ENCODE results near the gene MED20. TPM values are rescaled to one million over a fixed set of nuclear protein-coding genes. Genes with fewer than 3 reads are reported as not detected.

Gene MED20
- polyA plus RNA-seq, 1 of the 3 experiments (the other 2 are of a cell fraction) = 25.1 TPM

GRCh38 chr6:41965429-41966213 is 44.7 kb upstream of the MED20 start:
- Histone ChIP-seq H4K20me1 (ENCODE audit: insufficient read depth) (no peaks in the 10 kb centered on the region), H3K4me1 (ENCODE audit: control insufficient read depth in 1 of 2, insufficient read depth in 2 of 2, low read depth in 1 of 2, low read length in 1 of 2) (peaks cover 0 to 9% of the 10 kb centered on the region in 2 experiments; a peak in 1 of 4 replicates), H2AFZ (ENCODE audit: low read depth) (no peak overlapping the region), H3K4me3 (ENCODE audit: low read depth in 2 of 2, low read length in 1 of 2) (no peak overlapping the region), H3K27ac (ENCODE audit: low read depth in 2 of 2, low read length in 1 of 2) (no peak overlapping the region), H3K9ac (no peak overlapping the region), H3F3A (replicated peaks; ENCODE audit: insufficient read depth) (peaks cover 3% of the 10 kb centered on the region), H3K9me3 (no peaks in the 10 kb centered on the region), H3K27me3 (ENCODE audit: insufficient read depth) (no peaks in the 10 kb centered on the region), H3K4me2 (no peak overlapping the region), H3K36me3 (replicated peaks in 1 of 2; ENCODE audit: control insufficient read depth in 1 of 2, insufficient read depth in 2 of 2, low read length in 1 of 2) (no peaks in the 10 kb centered on the region), H3K9me2 (no peaks in the 10 kb centered on the region), H3K79me2 (ENCODE audit: insufficient read depth) (no peaks in the 10 kb centered on the region)
- no peak for DNase-seq
- no peak for TF ChIP-seq SIN3A (IDR thresholded peaks at IDR 0.05; ENCODE audit: borderline replicate concordance, low read depth, low read length)
- no peak for TF ChIP-seq SMC3 (IDR thresholded peaks at IDR 0.05; ENCODE audit: low read depth, low read length)
- no peak for TF ChIP-seq YY1 (IDR thresholded peaks at IDR 0.05; ENCODE audit: low read depth)
- WGBS (ENCODE audit: low lambda C conversion rate) = 89% methylated on average over 11 of the region's 11 CpGs
- POLR2A ChIA-PET = no interaction called here
- CTCF ChIA-PET = interaction anchor here (0.9 kb wide), 1 partner anchor 79 kb away, joined by 3 read pairs; no protein-coding TSS in a partner anchor

- no peak overlapping the region for H3K4me3 ChIP-seq (ENCODE audit: low read depth in 2 of 2, low read length in 1 of 2)
- H3K9me3 ChIP-seq = no peaks in the 10 kb centered on the region
- WGBS (ENCODE audit: low lambda C conversion rate) = 80% methylated on average over 2 of the region's 2 CpGs
- CTCF ChIA-PET = interaction anchor here (1.4 kb wide), 1 partner anchor 28 kb away, joined by 3 read pairs; no protein-coding TSS in a partner anchor
- no peak for DNase-seq
- TF ChIP-seq CHD2 (IDR thresholded peaks at IDR 0.05; ENCODE audit: low read length, partially characterized antibody) (no peak), USF2 (IDR thresholded peaks at IDR 0.05; ENCODE audit: borderline replicate concordance, low read depth, low read length) (no peak), CTCF (IDR thresholded peaks at IDR 0.05) (no peak), SMC3 (IDR thresholded peaks at IDR 0.05; ENCODE audit: low read depth, low read length) (no peak), NRF1 (IDR thresholded peaks at IDR 0.05; ENCODE audit: low read depth, low read length) (no peak)
- H3K4me1 ChIP-seq (ENCODE audit: control insufficient read depth in 1 of 2, insufficient read depth in 2 of 2, low read depth in 1 of 2, low read length in 1 of 2) = peaks cover 0 to 9% of the 10 kb centered on the region in 2 experiments; a peak in 1 of 4 replicates
- H3K79me2 ChIP-seq (ENCODE audit: insufficient read depth) = no peaks in the 10 kb centered on the region
- no peak overlapping the region for H2AFZ ChIP-seq (ENCODE audit: low read depth)
- H3K27me3 ChIP-seq (ENCODE audit: insufficient read depth) = no peaks in the 10 kb centered on the region
- no peaks in the 10 kb centered on the region for H3K36me3 ChIP-seq (replicated peaks in 1 of 2; ENCODE audit: control insufficient read depth in 1 of 2, insufficient read depth in 2 of 2, low read length in 1 of 2)
- H3K27ac ChIP-seq (ENCODE audit: low read depth in 2 of 2, low read length in 1 of 2) = no peak overlapping the region
- H4K20me1 ChIP-seq (ENCODE audit: insufficient read depth) = no peaks in the 10 kb centered on the region
- no peak overlapping the region for H3K9ac ChIP-seq
- POLR2A ChIA-PET = no interaction called here
- no peak overlapping the region for H3K4me2 ChIP-seq
- no peaks in the 10 kb centered on the region for H3K9me2 ChIP-seq
- peaks cover 3% of the 10 kb centered on the region for H3F3A ChIP-seq (replicated peaks; ENCODE audit: insufficient read depth)
Measured at GRCh38 chr6:41964201-41964887, 43.4 kb upstream of the MED20 start.

All from SK-N-SH (cell line).